IMR-90 (cell line): ENCODE results near the gene PITPNC1.

Experiments used
- BHLHE40 ChIP-seq: fragments of 150-350 bp; IDR thresholded peaks from 2 replicates; pipeline ENCODE4 v1.6.1; 2016; ENCODE audit warnings: mild to moderate bottlenecking, low read depth, low read length
- CEBPB ChIP-seq: IDR thresholded peaks from 2 replicates; pipeline ENCODE4 v1.6.1; 2012; ENCODE audit warnings: low read depth, low read length, improper control_type of control experiment
- CHD1 ChIP-seq: IDR thresholded peaks from 2 replicates; pipeline ENCODE4 v1.6.1; 2012; ENCODE audit warnings: low read depth, low read length, improper control_type of control experiment
- CTCF ChIP-seq: conservative IDR thresholded peaks from 2 replicates; pipeline ENCODE4 v1.5.1; 2012; ENCODE audit warnings: mild to moderate bottlenecking, low read depth, low read length, improper control_type of control experiment
- ELK1 ChIP-seq: fragments of 150-350 bp; IDR thresholded peaks from 2 replicates; pipeline ENCODE4 v1.6.1; 2016; ENCODE audit warnings: low read depth, mild to moderate bottlenecking, low read length, moderate library complexity, borderline replicate concordance
- MAZ ChIP-seq: IDR thresholded peaks from 2 replicates; pipeline ENCODE4 v1.6.1; 2012; ENCODE audit warnings: low read depth, mild to moderate bottlenecking, low read length, improper control_type of control experiment, moderate library complexity, borderline replicate concordance
- NFE2L2 ChIP-seq: fragments of 150-350 bp; IDR thresholded peaks from 2 replicates; pipeline ENCODE4 v1.6.1; 2016; ENCODE audit warnings: low read depth, mild to moderate bottlenecking, low read length
- POLR2A ChIP-seq: IDR thresholded peaks from 2 replicates; pipeline ENCODE4 v1.6.1; 2012; ENCODE audit warnings: mild to moderate bottlenecking, low read depth, low read length
- RAD21 ChIP-seq: IDR thresholded peaks from 2 replicates; pipeline ENCODE4 v1.6.1; 2012; ENCODE audit warnings: low read length, improper control_type of control experiment
- RCOR1 ChIP-seq: IDR thresholded peaks from 2 replicates; pipeline ENCODE4 v1.6.1; 2012; ENCODE audit warnings: mild to moderate bottlenecking, low read length, improper control_type of control experiment; ENCODE audit not compliant: insufficient replicate concordance
- RFX5 ChIP-seq: IDR thresholded peaks from 2 replicates; pipeline ENCODE4 v1.8.0; 2012; ENCODE audit warnings: low read depth, mild to moderate bottlenecking, low read length, moderate library complexity
- SMC3 ChIP-seq: fragments of 150-350 bp; IDR thresholded peaks from 2 replicates; pipeline ENCODE4 v1.6.1; 2016; ENCODE audit warnings: low read depth, mild to moderate bottlenecking, antibody characterized with exemption, low read length, moderate library complexity
- USF2 ChIP-seq: fragments of 150-350 bp; IDR thresholded peaks from 2 replicates; pipeline ENCODE4 v1.6.1; 2017; ENCODE audit warnings: mild to moderate bottlenecking, antibody characterized with exemption, low read length, low read depth

GRCh38 chr17:67362173-67362572 lies 14.9 kb upstream of the PITPNC1 start:
- TF ChIP-seq CTCF (no peak), POLR2A (no peak), RAD21 (no peak), USF2 (no peak), CHD1 (no peak), RCOR1 (no peak), RFX5 (no peak), BHLHE40 (no peak), ELK1 (no peak), MAZ (no peak), NFE2L2 (no peak), CEBPB (no peak), SMC3 (no peak)
